ENCODE measurements around the gene RCBTB1. TPM values are rescaled to one million over a fixed set of nuclear protein-coding genes. Genes with fewer than 3 reads are reported as not detected.

Gene RCBTB1
- total RNA-seq: 10 to 100 TPM; 18.1 to 20.0 TPM

GRCh38 chr13:49585220-49586157, at the start of gene RCBTB1:
Gene RCBTB1 (minus strand): TSS chr13:49585558. CDS start chr13:49567279, 18,279 bp downstream.
- CTCF ChIA-PET: interaction anchor here (0.6 to 2.3 kb wide), 3 partner anchors 21 to 121 kb away, joined by 3 to 5 read pairs (median 5); no protein-coding TSS in a partner anchor
- peak within 1 kb of the TSS; percentile 83 for H3K4me3 Mint-ChIP-seq
- H3K4me1 Mint-ChIP-seq: peaks cover 39% of the 10 kb centered on the region
- POLR2A ChIA-PET: interaction anchor here (0.7 kb wide), 1 partner anchor 9 kb away, joined by 3 read pairs; no protein-coding TSS in a partner anchor
- DNase-seq: peak; percentile 69
- H3K27ac Mint-ChIP-seq: peak within 1 kb of the TSS; percentile 85
- no peaks in the 10 kb centered on the region for H3K27me3 Mint-ChIP-seq
- peaks cover 10% of the 10 kb centered on the region for H3K36me3 Mint-ChIP-seq (ENCODE audit: low read depth)
- H3K9me3 Mint-ChIP-seq: no peaks in the 10 kb centered on the region

GRCh38 chr13:49633710-49634109, 48.4 kb upstream of the RCBTB1 start:
- Mint-ChIP-seq H3K4me1 (peaks cover 36% of the 10 kb centered on the region), H3K27ac (no peak overlapping the region), H3K4me3 (no peak overlapping the region), H3K27me3 (no peaks in the 10 kb centered on the region), H3K9me3 (no peaks in the 10 kb centered on the region), H3K36me3 (ENCODE audit: low read depth) (peaks cover 3% of the 10 kb centered on the region)
- POLR2A ChIA-PET: interaction anchor here (0.6 kb wide), 1 partner anchor 13 kb away, joined by 4 read pairs; no protein-coding TSS in a partner anchor
- no peak for DNase-seq
- CTCF ChIA-PET: interaction anchor here (1.2 kb wide), 1 partner anchor 10 kb away, joined by 3 read pairs; no protein-coding TSS in a partner anchor

GRCh38 chr13:49632156-49632555, 46.8 kb upstream of the RCBTB1 start:
- ChIA-PET POLR2A (no interaction called here), CTCF (interaction anchor here (1.2 kb wide), 1 partner anchor 331 kb away, joined by 3 read pairs; no protein-coding TSS in a partner anchor)
- no peak for DNase-seq
- Mint-ChIP-seq H3K4me3 (no peak overlapping the region), H3K9me3 (no peaks in the 10 kb centered on the region), H3K4me1 (peaks cover 46% of the 10 kb centered on the region), H3K36me3 (ENCODE audit: low read depth) (peaks cover 5% of the 10 kb centered on the region), H3K27me3 (no peaks in the 10 kb centered on the region), H3K27ac (no peak overlapping the region)

GRCh38 chr13:49630580-49630979, 45.2 kb upstream of the RCBTB1 start:
- CTCF ChIA-PET: interaction anchor here (1.2 to 1.6 kb wide), 3 partner anchors 10 to 44 kb away, joined by 3 to 6 read pairs (median 5); no protein-coding TSS in a partner anchor
- POLR2A ChIA-PET: no interaction called here

GRCh38 chr13:49629947-49630346, 44.6 kb upstream of the RCBTB1 start:
- ChIA-PET CTCF (interaction anchor here (1.2 to 1.6 kb wide), 3 partner anchors 11 to 44 kb away, joined by 3 to 6 read pairs (median 5); no protein-coding TSS in a partner anchor), POLR2A (no interaction called here)
- no peak overlapping the region for H3K27ac Mint-ChIP-seq
- H3K27me3 Mint-ChIP-seq: no peaks in the 10 kb centered on the region
- peaks cover 30% of the 10 kb centered on the region for H3K4me1 Mint-ChIP-seq
- peaks cover 5% of the 10 kb centered on the region for H3K36me3 Mint-ChIP-seq (ENCODE audit: low read depth)
- no peaks in the 10 kb centered on the region for H3K9me3 Mint-ChIP-seq
- no peak overlapping the region for H3K4me3 Mint-ChIP-seq
- no peak for DNase-seq

More at GRCh38 chr13:49630580-49630979, 45.2 kb upstream of the RCBTB1 start:
- no peak for DNase-seq
- H3K4me3 Mint-ChIP-seq: no peak overlapping the region
- H3K36me3 Mint-ChIP-seq (ENCODE audit: low read depth): peaks cover 5% of the 10 kb centered on the region
- H3K27ac Mint-ChIP-seq: no peak overlapping the region
- H3K9me3 Mint-ChIP-seq: no peaks in the 10 kb centered on the region
- peaks cover 36% of the 10 kb centered on the region for H3K4me1 Mint-ChIP-seq
- no peaks in the 10 kb centered on the region for H3K27me3 Mint-ChIP-seq

GRCh38 chr13:49629196-49629938, 44.0 kb upstream of the RCBTB1 start:
- Mint-ChIP-seq H3K36me3 (ENCODE audit: low read depth) (peaks cover 5% of the 10 kb centered on the region), H3K27me3 (no peaks in the 10 kb centered on the region), H3K4me3 (peak overlapping the region; percentile 81), H3K27ac (no peak overlapping the region), H3K9me3 (no peaks in the 10 kb centered on the region), H3K4me1 (peaks cover 24% of the 10 kb centered on the region)
- CTCF ChIA-PET: interaction anchor here (1.2 to 1.6 kb wide), 3 partner anchors 12 to 43 kb away, joined by 3 to 6 read pairs (median 5); no protein-coding TSS in a partner anchor
- no peak for DNase-seq
- POLR2A ChIA-PET: no interaction called here

GRCh38 chr13:49627831-49628652, 42.7 kb upstream of the RCBTB1 start, which contains the start of gene ARL11:
Gene ARL11 (plus strand): TSS chr13:49628507. CDS start chr13:49630448, 1,941 bp downstream.
- peak within 1 kb of the TSS; percentile 79 for H3K27ac Mint-ChIP-seq
- DNase-seq: peak; percentile 71
- POLR2A ChIA-PET: interaction anchor here (1.1 kb wide), 1 partner anchor 184 kb away, joined by 4 read pairs; the partner anchor contains the start of genes CAB39L and SETDB2
- CTCF ChIA-PET: interaction anchor here (0.6 to 0.9 kb wide), 2 partner anchors 13 to 447 kb away, joined by 3 to 4 read pairs; no protein-coding TSS in a partner anchor
- H3K36me3 Mint-ChIP-seq (ENCODE audit: low read depth): peaks cover 5% of the 10 kb centered on the region
- no peaks in the 10 kb centered on the region for H3K27me3 Mint-ChIP-seq
- H3K9me3 Mint-ChIP-seq: no peaks in the 10 kb centered on the region
- H3K4me3 Mint-ChIP-seq: peak within 1 kb of the TSS; percentile 81
- H3K4me1 Mint-ChIP-seq: peaks cover 24% of the 10 kb centered on the region

GRCh38 chr13:49625392-49626079, 40.2 kb upstream of the RCBTB1 start:
- H3K4me1 Mint-ChIP-seq: peaks cover 24% of the 10 kb centered on the region
- CTCF ChIA-PET: interaction anchor here (0.6 to 1.0 kb wide), 2 partner anchors 23 to 39 kb away, joined by 3 read pairs; no protein-coding TSS in a partner anchor

GRCh38 chr13:49624229-49624628, 38.9 kb upstream of the RCBTB1 start:
- peaks cover 19% of the 10 kb centered on the region for H3K4me1 Mint-ChIP-seq
- CTCF ChIA-PET: interaction anchor here (1.2 to 1.3 kb wide), 2 partner anchors 9 to 17 kb away, joined by 3 read pairs; no protein-coding TSS in a partner anchor
- H3K36me3 Mint-ChIP-seq (ENCODE audit: low read depth): peaks cover 2% of the 10 kb centered on the region
- H3K27ac Mint-ChIP-seq: no peak overlapping the region
- POLR2A ChIA-PET: no interaction called here
- H3K9me3 Mint-ChIP-seq: no peaks in the 10 kb centered on the region
- H3K27me3 Mint-ChIP-seq: peaks cover 3% of the 10 kb centered on the region
- H3K4me3 Mint-ChIP-seq: no peak overlapping the region
- no peak for DNase-seq

More at GRCh38 chr13:49625392-49626079, 40.2 kb upstream of the RCBTB1 start:
- peaks cover 5% of the 10 kb centered on the region for H3K36me3 Mint-ChIP-seq (ENCODE audit: low read depth)
- H3K9me3 Mint-ChIP-seq: no peaks in the 10 kb centered on the region
- H3K27me3 Mint-ChIP-seq: peaks cover 3% of the 10 kb centered on the region
- DNase-seq: no peak
- POLR2A ChIA-PET: no interaction called here
- H3K4me3 Mint-ChIP-seq: no peak overlapping the region
- H3K27ac Mint-ChIP-seq: no peak overlapping the region

GRCh38 chr13:49622174-49622946, 37.0 kb upstream of the RCBTB1 start:
- Mint-ChIP-seq H3K27ac (no peak overlapping the region), H3K27me3 (peaks cover 3% of the 10 kb centered on the region), H3K36me3 (ENCODE audit: low read depth) (no peaks in the 10 kb centered on the region), H3K4me1 (peaks cover 4% of the 10 kb centered on the region), H3K4me3 (no peak overlapping the region), H3K9me3 (no peaks in the 10 kb centered on the region)
- POLR2A ChIA-PET: interaction anchor here (0.6 kb wide), 1 partner anchor 662 kb away, joined by 6 read pairs; no protein-coding TSS in a partner anchor
- CTCF ChIA-PET: interaction anchor here (0.6 to 0.9 kb wide), 2 partner anchors 20 to 156 kb away, joined by 3 read pairs; no protein-coding TSS in a partner anchor
- DNase-seq: no peak

Measured in activated CD4-positive, alpha-beta T cell treated with anti-CD3 and anti-CD28 coated beads, Interleukin-2, amount 10 ng/mL, durations not matched to agents 7 days and 5 days (primary cell).